Fibroblast of lung (primary cell): ENCODE measurements around the gene SKP2. TPM values are rescaled to one million over a fixed set of nuclear protein-coding genes. Genes with fewer than 3 reads are reported as not detected.
"Not testable (repeated sequence)": the region's sequence is repeated elsewhere in the genome, so short reads cannot be mapped to it uniquely, and the experiment has no call there.

ENCODE experiments used
- DNase-seq, 2 donors: peaks; one replicate each; pipeline versions ENCODE4 v3.0.0 to v3.0.0-alpha.2; 2010; ENCODE audit warnings: low read depth in 2 of 2
- H2AFZ ChIP-seq: 2 replicates; pipeline ENCODE4 v1.5.1; 2012; ENCODE audit warnings: low read length, control low read depth, inconsistent platforms
- H3K27ac ChIP-seq: 2 replicates; pipeline ENCODE4 v1.5.1; 2011; ENCODE audit warnings: low read length, control low read depth; ENCODE audit not compliant: insufficient read depth
- H3K27me3 ChIP-seq: 2 replicates; pipeline ENCODE4 v1.5.1; 2011; ENCODE audit warnings: mild to moderate bottlenecking, low read length; ENCODE audit not compliant: control insufficient read depth, insufficient read depth
- H3K36me3 ChIP-seq: 2 replicates; pipeline ENCODE4 v1.5.1; 2011; ENCODE audit warnings: low read length; ENCODE audit not compliant: control insufficient read depth, insufficient read depth
- H3K4me1 ChIP-seq: 2 replicates; pipeline ENCODE4 v1.5.1; 2011; ENCODE audit warnings: low read length; ENCODE audit not compliant: control insufficient read depth, insufficient read depth; ENCODE audit errors: extremely low read depth
- H3K4me2 ChIP-seq: 2 replicates; pipeline ENCODE4 v1.5.1; 2011; ENCODE audit warnings: low read length, control low read depth; ENCODE audit not compliant: insufficient read depth; ENCODE audit errors: extremely low read depth
- H3K4me3 ChIP-seq, 4 experiments: fragments of 200-600 bp in 1 of 4; sonication (generic) in 1 of 4; replicated peaks in 1 of 4; 2 replicates each; pipeline ENCODE4 v1.5.1; 2011 to 2016; ENCODE audit warnings: low read length in 4 of 4, low read depth in 3 of 4, mild to moderate bottlenecking in 3 of 4, control low read depth in 2 of 4, inconsistent platforms in 1 of 4, mixed read lengths in 1 of 4; ENCODE audit not compliant: insufficient read depth in 1 of 4; ENCODE audit errors: control extremely low read depth in 1 of 4
- H3K79me2 ChIP-seq: 2 replicates; pipeline ENCODE4 v1.5.1; 2012; ENCODE audit warnings: mild to moderate bottlenecking, low read length, inconsistent platforms; ENCODE audit not compliant: control insufficient read depth, insufficient read depth
- H3K9ac ChIP-seq: 2 replicates; pipeline ENCODE4 v1.5.1; 2011; ENCODE audit warnings: mild to moderate bottlenecking, low read length, control low read depth; ENCODE audit not compliant: insufficient read depth
- H3K9me3 ChIP-seq: 2 replicates; pipeline ENCODE4 v1.5.1; 2012; ENCODE audit warnings: low read depth, low read length; ENCODE audit not compliant: control insufficient read depth, insufficient read depth
- H4K20me1 ChIP-seq: 2 replicates; pipeline ENCODE4 v1.5.1; 2011; ENCODE audit warnings: low read length; ENCODE audit not compliant: control insufficient read depth, insufficient read depth; ENCODE audit errors: extremely low read depth
- CTCF ChIP-seq, 2 donors: IDR thresholded peaks in 1 of 2; conservative IDR thresholded peaks in 1 of 2; 1 replicate in 1 of 2; 2 replicates in 1 of 2; pipeline ENCODE4 v1.5.1; 2011 to 2012; ENCODE audit warnings: low read length in 2 of 2, control low read depth in 1 of 2, inconsistent platforms in 1 of 2, low read depth in 1 of 2, mild to moderate bottlenecking in 1 of 2
- EZH2 ChIP-seq: IDR thresholded peaks from 2 replicates; pipeline ENCODE4 v1.5.1; 2012; ENCODE audit warnings: low read length, control low read depth, mild to moderate bottlenecking; ENCODE audit errors: missing control alignments
- polyA plus RNA-seq, 2 donors: library from polyadenylated mRNA; depleted of rRNA in 1 of 2; stranded (reverse) in 1 of 2; unstranded in 1 of 2; fragments of >200 nt; gene quantifications; 2 replicates each; pipeline ENCODE4 v1.2.1, GENCODE V29; 2011 to 2012; ENCODE audit warnings: missing spikeins in 1 of 2
- total RNA-seq: library from RNA; depleted of rRNA; stranded (reverse); fragments of >200 nt; gene quantifications from 2 replicates; pipeline ENCODE4 v1.2.1, GENCODE V29; 2014

SKP2 gene
- total and polyA plus RNA-seq, 2 donors (not counting 1 experiment from before 2014, with no cell fraction given), result 10.6 to 30.8 TPM

- H3K9me3 ChIP-seq, result no peaks in the 10 kb centered on the region
- H4K20me1 ChIP-seq, result no peaks in the 10 kb centered on the region
- no peak overlapping the region for H3K4me3 ChIP-seq
- no peaks in the 10 kb centered on the region for H3K27me3 ChIP-seq
- no peak overlapping the region for H3K4me2 ChIP-seq
- TF ChIP-seq CTCF (conservative IDR thresholded peaks at IDR 0.05 in 1 of 2, IDR thresholded peaks at IDR 0.05 in 1 of 2; ENCODE audit: low read depth in 1 of 2, low read length in 2 of 2) (no peak), EZH2 (no peak)
- no peaks in the 10 kb centered on the region for H3K4me1 ChIP-seq
- no peak overlapping the region for H3K9ac ChIP-seq
- no peak for DNase-seq
- no peaks in the 10 kb centered on the region for H3K79me2 ChIP-seq
- H2AFZ ChIP-seq, result no peak overlapping the region
- H3K36me3 ChIP-seq, result peaks cover 9% of the 10 kb centered on the region
- no peak overlapping the region for H3K27ac ChIP-seq
Measured at GRCh38 chr5:36179950-36180349, 28.0 kb downstream of the SKP2 start.

GRCh38 chr5:36180556-36181350, 28.8 kb downstream of the SKP2 start:
- Histone ChIP-seq H3K4me3 (no peak overlapping the region), H2AFZ (no peak overlapping the region), H3K9ac (no peak overlapping the region), H3K79me2 (no peaks in the 10 kb centered on the region), H3K27ac (no peak overlapping the region), H3K9me3 (no peaks in the 10 kb centered on the region), H3K4me1 (no peaks in the 10 kb centered on the region), H3K27me3 (no peaks in the 10 kb centered on the region), H3K4me2 (no peak overlapping the region), H3K36me3 (peaks cover 9% of the 10 kb centered on the region), H4K20me1 (no peaks in the 10 kb centered on the region)
- DNase-seq, result no peak
- TF ChIP-seq CTCF (conservative IDR thresholded peaks at IDR 0.05 in 1 of 2, IDR thresholded peaks at IDR 0.05 in 1 of 2; ENCODE audit: low read depth in 1 of 2, low read length in 2 of 2) (no peak), EZH2 (no peak)

GRCh38 chr5:36181774-36182173, 29.9 kb downstream of the SKP2 start:
- Histone ChIP-seq H4K20me1 (no peaks in the 10 kb centered on the region), H3K27ac (no peak overlapping the region), H3K9me3 (no peaks in the 10 kb centered on the region), H3K79me2 (no peaks in the 10 kb centered on the region), H3K4me3 (no peak overlapping the region), H3K4me2 (no peak overlapping the region), H3K36me3 (peaks cover 9% of the 10 kb centered on the region), H2AFZ (no peak overlapping the region), H3K9ac (no peak overlapping the region), H3K4me1 (no peaks in the 10 kb centered on the region), H3K27me3 (no peaks in the 10 kb centered on the region)
- TF ChIP-seq EZH2 (no peak), CTCF (conservative IDR thresholded peaks at IDR 0.05 in 1 of 2, IDR thresholded peaks at IDR 0.05 in 1 of 2; ENCODE audit: low read depth in 1 of 2, low read length in 2 of 2) (no peak)
- DNase-seq, result no peak

GRCh38 chr5:36184408-36184807, 32.5 kb downstream of the SKP2 start:
- not testable (repeated sequence) for H4K20me1 ChIP-seq, H3K9ac ChIP-seq, H3K4me3 ChIP-seq, H2AFZ ChIP-seq, H3K4me1 ChIP-seq, H3K9me3 ChIP-seq, DNase-seq, H3K27ac ChIP-seq, H3K27me3 ChIP-seq, H3K79me2 ChIP-seq, H3K36me3 ChIP-seq, H3K4me2 ChIP-seq
